ENCODE data around the gene ST6GALNAC3. TPM values are rescaled to one million over a fixed set of nuclear protein-coding genes. Genes with fewer than 3 reads are reported as not detected.

The ST6GALNAC3 gene
- total RNA-seq, 6 experiments from 2014 or later, result 1.4 to 3.2 (median 2.6) TPM

DNA sequence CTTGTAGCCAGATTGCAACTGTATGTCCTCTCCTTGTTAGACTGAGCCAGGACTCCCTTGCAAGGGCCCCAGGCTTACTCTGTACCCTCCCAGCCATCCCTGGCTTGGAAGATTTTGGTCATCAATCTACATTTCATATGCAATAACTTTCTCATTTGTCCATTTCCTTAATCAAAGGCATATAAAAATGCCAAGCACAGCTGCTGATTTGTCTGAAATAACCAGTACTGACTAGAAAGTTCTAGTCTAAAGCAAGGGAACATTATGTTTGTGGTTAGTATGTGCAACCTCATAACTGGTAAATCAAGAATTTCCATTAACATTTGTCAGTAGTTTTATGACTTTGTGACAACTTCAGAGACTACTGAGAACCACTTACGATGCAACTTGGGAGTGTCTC lies 370.2 kb downstream of the ST6GALNAC3 start:
- H3K36me3 ChIP-seq, result no peaks in the 10 kb centered on the region
- no peaks in the 10 kb centered on the region for H3K4me1 ChIP-seq
- H3K9me3 ChIP-seq, result no peaks in the 10 kb centered on the region
- no peak for ATAC-seq
- intact Hi-C loops (cut with DNase I), result no loop called here
- no peak overlapping the region for H3K27ac ChIP-seq
- no peaks in the 10 kb centered on the region for H3K27me3 ChIP-seq
- WGBS (ENCODE audit: insufficient coverage, low coverage, low lambda C conversion rate, missing lambda C conversion rate), result 82% methylated on average over 1 of the region's 1 CpG
- no peak for DNase-seq
- no peak overlapping the region for H3K4me3 ChIP-seq
- TF ChIP-seq CTCF (IDR thresholded peaks at IDR 0.05) (no peak), POLR2A (IDR thresholded peaks at IDR 0.05) (no peak)

- ATAC-seq (no peak), DNase-seq (no peak)
- H3K27me3 ChIP-seq, result no peaks in the 10 kb centered on the region
- WGBS (ENCODE audit: insufficient coverage, low coverage, low lambda C conversion rate, missing lambda C conversion rate), result 33% methylated on average over 1 of the region's 1 CpG
- H3K27ac ChIP-seq, result no peak overlapping the region
- intact Hi-C loops (cut with DNase I), result no loop called here
- H3K36me3 ChIP-seq, result no peaks in the 10 kb centered on the region
- no peaks in the 10 kb centered on the region for H3K9me3 ChIP-seq
- H3K4me3 ChIP-seq, result no peak overlapping the region
- no peaks in the 10 kb centered on the region for H3K4me1 ChIP-seq
- TF ChIP-seq CTCF (IDR thresholded peaks at IDR 0.05) (no peak), POLR2A (IDR thresholded peaks at IDR 0.05) (no peak)
These were observed 375.7 kb downstream of the ST6GALNAC3 start for GRCh38 chr1:76450229-76450628.

- Histone ChIP-seq H3K27me3 (no peaks in the 10 kb centered on the region), H3K9me3 (no peaks in the 10 kb centered on the region), H3K27ac (no peak overlapping the region), H3K36me3 (no peaks in the 10 kb centered on the region), H3K4me3 (no peak overlapping the region), H3K4me1 (no peaks in the 10 kb centered on the region)
- no peak for TF ChIP-seq CTCF (IDR thresholded peaks at IDR 0.05)
- intact Hi-C loops (cut with DNase I), result no loop called here
- ATAC-seq (no peak), DNase-seq (no peak)
- WGBS (ENCODE audit: insufficient coverage, low coverage, low lambda C conversion rate, missing lambda C conversion rate), result 65% methylated on average over 3 of the region's 3 CpGs
These were observed 388.7 kb downstream of the ST6GALNAC3 start for GRCh38 chr1:76463278-76463677.

DNA sequence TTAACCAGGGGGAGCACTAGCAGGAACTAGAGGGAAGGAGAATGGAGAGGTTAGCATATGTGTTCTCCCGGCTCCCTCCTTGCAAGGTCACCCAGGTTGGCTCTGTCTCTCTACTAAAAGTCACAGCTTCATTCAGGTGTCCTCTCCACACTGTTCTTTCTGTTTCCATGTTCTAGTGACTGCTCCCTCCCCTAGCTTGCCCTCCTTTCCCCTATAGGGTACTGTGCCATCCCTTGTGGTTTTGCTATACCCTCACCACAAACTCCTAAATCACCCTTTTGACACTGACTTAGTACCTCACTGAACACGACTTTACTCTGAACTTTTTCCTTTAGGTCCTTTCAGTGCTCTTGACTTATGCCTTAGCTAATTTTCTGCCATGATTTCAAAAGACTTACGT lies 389.3 kb downstream of the ST6GALNAC3 start:
- Histone ChIP-seq H3K4me3 (no peak overlapping the region), H3K4me1 (no peaks in the 10 kb centered on the region), H3K27ac (no peak overlapping the region), H3K36me3 (no peaks in the 10 kb centered on the region), H3K9me3 (no peaks in the 10 kb centered on the region), H3K27me3 (no peaks in the 10 kb centered on the region)
- intact Hi-C loops (cut with DNase I), result no loop called here
- 36% methylated on average over 3 of the region's 3 CpGs for WGBS (ENCODE audit: insufficient coverage, low coverage, low lambda C conversion rate, missing lambda C conversion rate)
- no peak for ATAC-seq
- TF ChIP-seq CTCF (IDR thresholded peaks at IDR 0.05) (no peak), POLR2A (IDR thresholded peaks at IDR 0.05) (no peak)
- no peak for DNase-seq

GRCh38 chr1:76465030-76465429 lies 390.5 kb downstream of the ST6GALNAC3 start:
- Histone ChIP-seq H3K27ac (no peak overlapping the region), H3K4me1 (no peaks in the 10 kb centered on the region), H3K27me3 (no peaks in the 10 kb centered on the region), H3K36me3 (no peaks in the 10 kb centered on the region), H3K9me3 (no peaks in the 10 kb centered on the region), H3K4me3 (no peak overlapping the region)
- DNase-seq, result no peak
- intact Hi-C loops (cut with DNase I), result no loop called here
- TF ChIP-seq POLR2A (IDR thresholded peaks at IDR 0.05), result no peak
- TF ChIP-seq CTCF (IDR thresholded peaks at IDR 0.05), result no peak
- no peak for ATAC-seq
- WGBS (ENCODE audit: insufficient coverage, low coverage, low lambda C conversion rate, missing lambda C conversion rate), result 69% methylated on average over 2 of the region's 2 CpGs
